NCI-H128 (cell line): ENCODE results near the gene NPHP1.
"Not testable (repeated sequence)": the region's sequence is repeated elsewhere in the genome, so short reads cannot be mapped to it uniquely, and the experiment has no call there.

ENCODE experiments used
- DNase-seq: peaks from one replicate; lab custom pipeline; 2025; ENCODE audit not compliant: unreplicated experiment; lab: John Stamatoyannopoulos, UW

NPHP1 gene

GRCh38 chr2:110105183-110105582, 99.6 kb downstream of the NPHP1 start:
- no peak for DNase-seq

- DNase-seq: peak; percentile 30
Observed at GRCh38 chr2:110104025-110104771, 100.6 kb downstream of the NPHP1 start.

- DNase-seq: no peak
Observed at GRCh38 chr2:110103061-110103961, 101.5 kb downstream of the NPHP1 start.

GRCh38 chr2:110101901-110102803, 102.7 kb downstream of the NPHP1 start:
- no peak for DNase-seq

- DNase-seq: peak; percentile 58
Observed at GRCh38 chr2:110101280-110101844, 103.5 kb downstream of the NPHP1 start.

- DNase-seq: not testable (repeated sequence)
Observed at GRCh38 chr2:110100880-110101279, 103.9 kb downstream of the NPHP1 start.

GRCh38 chr2:110100480-110100879, 104.3 kb downstream of the NPHP1 start:
- DNase-seq: no peak

GRCh38 chr2:110099471-110100225, 105.2 kb downstream of the NPHP1 start:
- DNase-seq: no peak

- no peak for DNase-seq
Observed at GRCh38 chr2:110099038-110099425, 105.8 kb downstream of the NPHP1 start.

- DNase-seq: no peak
Observed at GRCh38 chr2:110097506-110098220, 107.2 kb downstream of the NPHP1 start.

GRCh38 chr2:110095994-110096633, 108.7 kb downstream of the NPHP1 start:
- no peak for DNase-seq

- DNase-seq: not testable (repeated sequence)
Observed at GRCh38 chr2:110094884-110095534, 109.8 kb downstream of the NPHP1 start.

- DNase-seq: not testable (repeated sequence)
Observed at GRCh38 chr2:110093924-110094323, 110.9 kb downstream of the NPHP1 start.

- DNase-seq: not testable (repeated sequence)
Observed at GRCh38 chr2:110090164-110090563, 114.6 kb downstream of the NPHP1 start.

GRCh38 chr2:110083757-110084156, 121.1 kb downstream of the NPHP1 start:
- DNase-seq: not testable (repeated sequence)

- not testable (repeated sequence) for DNase-seq
Observed at GRCh38 chr2:110083162-110083561, 121.7 kb downstream of the NPHP1 start.

- not testable (repeated sequence) for DNase-seq
Observed at GRCh38 chr2:110078104-110078503, 126.7 kb downstream of the NPHP1 start.

GRCh38 chr2:110075896-110076295, 128.9 kb downstream of the NPHP1 start:
- not testable (repeated sequence) for DNase-seq
